ENCODE data around the gene RASSF1. TPM values are rescaled to one million over a fixed set of nuclear protein-coding genes. Genes with fewer than 3 reads are reported as not detected.

RASSF1 gene
- total and polyA plus RNA-seq, 2 of the 13 experiments (the other 11 are each of a cell fraction or from before 2014, with no cell fraction given): 10.2 to 27.5 TPM

DNA sequence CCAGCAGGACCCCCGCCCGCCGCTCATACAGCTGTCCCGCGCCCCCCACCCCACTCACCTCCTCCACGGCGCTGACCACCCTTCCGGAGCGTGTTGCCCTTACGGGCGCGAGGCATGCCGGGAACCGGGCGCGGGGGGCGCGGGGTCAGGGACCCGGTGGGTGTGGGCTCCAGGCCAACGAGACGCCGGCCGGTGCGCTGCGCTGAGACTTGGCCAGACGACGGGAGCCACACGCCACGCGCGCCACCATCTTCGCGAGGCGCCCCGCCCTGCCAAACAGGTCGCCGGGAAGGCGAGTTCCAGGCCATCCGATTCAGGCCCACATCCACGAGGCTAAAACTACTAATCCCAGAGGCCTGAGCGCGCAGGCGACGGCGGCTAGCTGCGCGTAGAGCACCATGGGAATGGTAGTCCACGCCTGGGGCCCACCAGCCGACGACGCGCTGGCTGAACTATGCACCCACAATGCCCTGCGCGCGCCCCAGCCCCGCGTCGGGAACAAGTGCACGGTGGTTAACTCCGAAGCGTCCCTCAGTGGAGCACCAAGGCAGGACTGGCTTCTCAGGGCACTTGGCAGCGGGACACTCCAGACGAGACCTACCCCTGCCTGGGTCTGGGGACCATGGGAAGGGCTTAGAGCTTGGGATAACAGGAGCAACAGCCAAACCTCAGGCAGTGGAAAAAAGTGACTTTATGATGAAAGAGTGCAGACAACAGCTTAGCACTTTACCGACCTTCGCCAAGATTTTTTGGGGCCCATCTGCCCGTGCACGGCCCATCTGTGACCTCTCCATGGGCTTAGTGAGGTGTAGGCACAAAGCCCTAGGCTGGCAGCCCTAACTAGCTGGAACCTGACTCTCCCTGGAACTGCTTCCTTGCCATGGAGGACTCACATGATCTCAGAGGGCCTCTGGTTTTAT, 48.2 kb downstream of the RASSF1 start, which contains the start of gene IFRD2 (continued):
- TF ChIP-seq FOXO1 (CRISPR knock-in tag; IDR thresholded peaks at IDR 0.05) (peak; percentile 58; the same call in 1 of the 2 replicates), ZNF577 (CRISPR knock-in tag; IDR thresholded peaks at IDR 0.05; ENCODE audit: borderline replicate concordance, low read depth) (no peak), ZMYM2 (CRISPR knock-in tag; IDR thresholded peaks at IDR 0.05) (no peak), ZNF660 (CRISPR knock-in tag; IDR thresholded peaks at IDR 0.05; ENCODE audit: borderline replicate concordance, low read depth) (no peak), ZNF672 (CRISPR knock-in tag; IDR thresholded peaks at IDR 0.05) (no peak), ZNF136 (CRISPR knock-in tag; IDR thresholded peaks at IDR 0.05; ENCODE audit: low read depth) (0 out of 2 replicates have a peak, but pooled peaks have one; percentile 32), SMARCE1 (IDR thresholded peaks at IDR 0.05; ENCODE audit: borderline replicate concordance) (no peak), HMG20A (CRISPR knock-in tag; IDR thresholded peaks at IDR 0.05; ENCODE audit: borderline replicate concordance) (no peak), CEBPG (CRISPR knock-in tag; IDR thresholded peaks at IDR 0.05) (no peak), KLF9 (CRISPR knock-in tag; IDR thresholded peaks at IDR 0.05; ENCODE audit: low read depth) (no peak), GATAD1 (CRISPR knock-in tag; IDR thresholded peaks at IDR 0.05) (peak; percentile 92), SYNCRIP (IDR thresholded peaks at IDR 0.05; ENCODE audit: insufficient read depth, low read depth, low read length) (no peak)
- TF ChIP-seq, protein P1, sequence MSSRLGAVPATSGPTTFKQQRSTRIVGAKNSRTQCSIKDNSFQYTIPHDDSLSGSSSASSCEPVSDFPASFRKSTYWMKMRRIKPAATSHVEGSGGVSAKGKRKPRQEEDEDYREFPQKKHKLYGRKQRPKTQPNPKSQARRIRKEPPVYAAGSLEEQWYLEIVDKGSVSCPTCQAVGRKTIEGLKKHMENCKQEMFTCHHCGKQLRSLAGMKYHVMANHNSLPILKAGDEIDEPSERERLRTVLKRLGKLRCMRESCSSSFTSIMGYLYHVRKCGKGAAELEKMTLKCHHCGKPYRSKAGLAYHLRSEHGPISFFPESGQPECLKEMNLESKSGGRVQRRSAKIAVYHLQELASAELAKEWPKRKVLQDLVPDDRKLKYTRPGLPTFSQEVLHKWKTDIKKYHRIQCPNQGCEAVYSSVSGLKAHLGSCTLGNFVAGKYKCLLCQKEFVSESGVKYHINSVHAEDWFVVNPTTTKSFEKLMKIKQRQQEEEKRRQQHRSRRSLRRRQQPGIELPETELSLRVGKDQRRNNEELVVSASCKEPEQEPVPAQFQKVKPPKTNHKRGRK (CRISPR knock-in tag; IDR thresholded peaks at IDR 0.05): no peak
- TF ChIP-seq, protein P2, sequence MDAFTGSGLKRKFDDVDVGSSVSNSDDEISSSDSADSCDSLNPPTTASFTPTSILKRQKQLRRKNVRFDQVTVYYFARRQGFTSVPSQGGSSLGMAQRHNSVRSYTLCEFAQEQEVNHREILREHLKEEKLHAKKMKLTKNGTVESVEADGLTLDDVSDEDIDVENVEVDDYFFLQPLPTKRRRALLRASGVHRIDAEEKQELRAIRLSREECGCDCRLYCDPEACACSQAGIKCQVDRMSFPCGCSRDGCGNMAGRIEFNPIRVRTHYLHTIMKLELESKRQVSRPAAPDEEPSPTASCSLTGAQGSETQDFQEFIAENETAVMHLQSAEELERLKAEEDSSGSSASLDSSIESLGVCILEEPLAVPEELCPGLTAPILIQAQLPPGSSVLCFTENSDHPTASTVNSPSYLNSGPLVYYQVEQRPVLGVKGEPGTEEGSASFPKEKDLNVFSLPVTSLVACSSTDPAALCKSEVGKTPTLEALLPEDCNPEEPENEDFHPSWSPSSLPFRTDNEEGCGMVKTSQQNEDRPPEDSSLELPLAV (CRISPR knock-in tag; conservative IDR thresholded peaks at IDR 0.05; ENCODE audit: low read depth): no peak
- TF ChIP-seq, protein P3, sequence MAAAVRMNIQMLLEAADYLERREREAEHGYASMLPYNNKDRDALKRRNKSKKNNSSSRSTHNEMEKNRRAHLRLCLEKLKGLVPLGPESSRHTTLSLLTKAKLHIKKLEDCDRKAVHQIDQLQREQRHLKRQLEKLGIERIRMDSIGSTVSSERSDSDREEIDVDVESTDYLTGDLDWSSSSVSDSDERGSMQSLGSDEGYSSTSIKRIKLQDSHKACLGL (CRISPR knock-in tag; IDR thresholded peaks at IDR 0.05): peak; percentile 76; the same call in 1 of the 2 replicates
- TF ChIP-seq, protein P4, sequence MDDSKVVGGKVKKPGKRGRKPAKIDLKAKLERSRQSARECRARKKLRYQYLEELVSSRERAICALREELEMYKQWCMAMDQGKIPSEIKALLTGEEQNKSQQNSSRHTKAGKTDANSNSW (CRISPR knock-in tag; IDR thresholded peaks at IDR 0.05; ENCODE audit: borderline replicate concordance): peak; percentile 0; the same call in 1 of the 2 replicates
- TF ChIP-seq, protein P5, sequence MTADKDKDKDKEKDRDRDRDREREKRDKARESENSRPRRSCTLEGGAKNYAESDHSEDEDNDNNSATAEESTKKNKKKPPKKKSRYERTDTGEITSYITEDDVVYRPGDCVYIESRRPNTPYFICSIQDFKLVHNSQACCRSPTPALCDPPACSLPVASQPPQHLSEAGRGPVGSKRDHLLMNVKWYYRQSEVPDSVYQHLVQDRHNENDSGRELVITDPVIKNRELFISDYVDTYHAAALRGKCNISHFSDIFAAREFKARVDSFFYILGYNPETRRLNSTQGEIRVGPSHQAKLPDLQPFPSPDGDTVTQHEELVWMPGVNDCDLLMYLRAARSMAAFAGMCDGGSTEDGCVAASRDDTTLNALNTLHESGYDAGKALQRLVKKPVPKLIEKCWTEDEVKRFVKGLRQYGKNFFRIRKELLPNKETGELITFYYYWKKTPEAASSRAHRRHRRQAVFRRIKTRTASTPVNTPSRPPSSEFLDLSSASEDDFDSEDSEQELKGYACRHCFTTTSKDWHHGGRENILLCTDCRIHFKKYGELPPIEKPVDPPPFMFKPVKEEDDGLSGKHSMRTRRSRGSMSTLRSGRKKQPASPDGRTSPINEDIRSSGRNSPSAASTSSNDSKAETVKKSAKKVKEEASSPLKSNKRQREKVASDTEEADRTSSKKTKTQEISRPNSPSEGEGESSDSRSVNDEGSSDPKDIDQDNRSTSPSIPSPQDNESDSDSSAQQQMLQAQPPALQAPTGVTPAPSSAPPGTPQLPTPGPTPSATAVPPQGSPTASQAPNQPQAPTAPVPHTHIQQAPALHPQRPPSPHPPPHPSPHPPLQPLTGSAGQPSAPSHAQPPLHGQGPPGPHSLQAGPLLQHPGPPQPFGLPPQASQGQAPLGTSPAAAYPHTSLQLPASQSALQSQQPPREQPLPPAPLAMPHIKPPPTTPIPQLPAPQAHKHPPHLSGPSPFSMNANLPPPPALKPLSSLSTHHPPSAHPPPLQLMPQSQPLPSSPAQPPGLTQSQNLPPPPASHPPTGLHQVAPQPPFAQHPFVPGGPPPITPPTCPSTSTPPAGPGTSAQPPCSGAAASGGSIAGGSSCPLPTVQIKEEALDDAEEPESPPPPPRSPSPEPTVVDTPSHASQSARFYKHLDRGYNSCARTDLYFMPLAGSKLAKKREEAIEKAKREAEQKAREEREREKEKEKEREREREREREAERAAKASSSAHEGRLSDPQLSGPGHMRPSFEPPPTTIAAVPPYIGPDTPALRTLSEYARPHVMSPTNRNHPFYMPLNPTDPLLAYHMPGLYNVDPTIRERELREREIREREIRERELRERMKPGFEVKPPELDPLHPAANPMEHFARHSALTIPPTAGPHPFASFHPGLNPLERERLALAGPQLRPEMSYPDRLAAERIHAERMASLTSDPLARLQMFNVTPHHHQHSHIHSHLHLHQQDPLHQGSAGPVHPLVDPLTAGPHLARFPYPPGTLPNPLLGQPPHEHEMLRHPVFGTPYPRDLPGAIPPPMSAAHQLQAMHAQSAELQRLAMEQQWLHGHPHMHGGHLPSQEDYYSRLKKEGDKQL (CRISPR knock-in tag; IDR thresholded peaks at IDR 0.05; ENCODE audit: low read depth): no peak
- TF ChIP-seq, protein P6, sequence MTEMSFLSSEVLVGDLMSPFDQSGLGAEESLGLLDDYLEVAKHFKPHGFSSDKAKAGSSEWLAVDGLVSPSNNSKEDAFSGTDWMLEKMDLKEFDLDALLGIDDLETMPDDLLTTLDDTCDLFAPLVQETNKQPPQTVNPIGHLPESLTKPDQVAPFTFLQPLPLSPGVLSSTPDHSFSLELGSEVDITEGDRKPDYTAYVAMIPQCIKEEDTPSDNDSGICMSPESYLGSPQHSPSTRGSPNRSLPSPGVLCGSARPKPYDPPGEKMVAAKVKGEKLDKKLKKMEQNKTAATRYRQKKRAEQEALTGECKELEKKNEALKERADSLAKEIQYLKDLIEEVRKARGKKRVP (CRISPR knock-in tag; IDR thresholded peaks at IDR 0.05): 0 out of 4 replicates have a peak, but pooled peaks of 1 of the 2 experiments have one; percentile 26
